NCI-H526 treated with DMSO at 0.1 percent for 48 hours (cell line): Measurements from ENCODE around the gene POFUT1.
A peak's percentile ranks its signal among the peaks of the same experiment; 100 is the strongest.

Experiments used
- DNase-seq: peaks from one replicate; lab custom pipeline; 2025; lab: John Stamatoyannopoulos, UW

Gene POFUT1

GRCh38 chr20:32277361-32278198 is 69.9 kb downstream of the POFUT1 start, which contains the start of gene KIF3B:
TSS of gene KIF3B (plus strand) at chr20:32277651. CDS start at chr20:32309778, 32,127 bp downstream.
- DNase-seq: peak; percentile 91

DNA sequence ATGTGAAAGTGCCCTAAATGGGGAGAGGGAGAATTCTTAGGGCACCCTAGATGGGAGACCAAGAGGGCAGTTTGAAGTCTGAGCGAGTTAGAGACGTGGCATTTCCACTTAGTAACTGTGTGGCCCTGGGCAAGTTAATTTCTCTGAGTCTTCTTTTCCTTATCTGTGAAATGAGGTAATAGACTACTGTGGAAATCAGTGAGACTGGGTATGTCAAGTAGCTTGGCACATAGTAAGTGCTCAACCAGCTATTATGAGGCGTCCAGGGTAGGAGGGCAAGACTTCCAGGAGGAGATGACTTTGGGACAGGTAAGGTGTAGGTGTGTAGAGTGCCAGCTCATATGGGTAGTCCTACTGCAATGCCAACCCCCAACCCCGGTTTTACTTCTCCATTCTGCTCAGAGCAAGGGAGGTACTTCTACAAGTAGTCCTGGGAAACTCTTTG is 70.5 kb downstream of the POFUT1 start:
- no peak for DNase-seq

GRCh38 chr20:32281711-32282110 is 74.0 kb downstream of the POFUT1 start:
- DNase-seq: no peak

DNA sequence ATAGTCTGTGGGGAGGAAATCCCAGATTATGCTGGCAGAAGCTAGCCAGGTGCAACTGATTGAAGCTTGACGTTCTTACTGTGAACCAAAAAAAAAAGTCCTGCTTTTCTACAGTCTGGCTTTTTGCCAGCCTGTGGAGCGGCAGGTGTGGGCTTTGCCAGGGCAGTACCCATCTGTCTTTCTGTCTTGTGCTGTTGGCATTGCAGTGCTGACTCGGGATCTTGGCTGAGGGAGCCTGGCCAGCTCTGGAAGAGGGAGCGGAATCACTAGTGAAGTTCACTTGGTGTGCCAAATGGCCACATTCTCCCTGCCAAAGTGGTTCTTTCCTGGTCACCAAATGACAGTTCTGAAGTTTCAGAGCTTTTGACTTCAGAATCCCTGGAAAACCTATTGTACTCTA is 74.8 kb downstream of the POFUT1 start:
- no peak for DNase-seq

GRCh38 chr20:32285082-32285620 is 77.5 kb downstream of the POFUT1 start:
- no peak for DNase-seq

GRCh38 chr20:32285621-32286371 is 78.1 kb downstream of the POFUT1 start:
- no peak for DNase-seq

DNA sequence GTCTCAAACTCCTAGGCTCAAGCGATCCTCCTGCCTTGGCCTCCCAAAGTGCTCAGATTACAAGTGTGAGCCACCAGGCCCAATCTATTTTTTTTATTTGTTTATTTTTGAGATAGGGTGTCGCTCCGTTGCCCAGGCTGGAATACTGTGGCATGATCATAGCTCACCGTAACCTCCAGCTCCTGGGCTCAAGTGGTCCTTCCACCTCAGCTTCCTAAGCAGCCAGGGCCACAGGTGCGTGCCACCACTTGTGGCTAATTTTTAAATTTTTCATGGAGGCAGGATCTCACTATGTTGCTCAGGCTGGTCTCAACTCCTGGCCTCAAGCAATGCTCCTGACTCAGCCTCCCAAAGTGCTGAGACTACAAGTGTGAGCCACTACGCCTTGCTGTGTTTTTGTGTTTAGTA is 79.6 kb downstream of the POFUT1 start:
- no peak for DNase-seq
